ENCODE results near the gene TMEM205. TPM values are rescaled to one million over a fixed set of nuclear protein-coding genes. Genes with fewer than 3 reads are reported as not detected.

The TMEM205 gene
- total RNA-seq = 34.8 and 36.1 TPM in 2 replicates
- long read RNA-seq, partial matches to known transcripts = 0 of 3 reads
- long read RNA-seq, other reads (novel, unspliced or antisense) = 0 of 3 reads

GRCh38 chr19:11346104-11346940 lies at the start of gene TMEM205, which contains the start of gene CCDC159:
TMEM205 (minus strand) TSS chr19:11346268; CDS start chr19:11345619, 649 bp downstream.
CCDC159 (plus strand) TSS chr19:11346519; CDS start chr19:11346607, 88 bp downstream.
- no peaks in the 10 kb centered on the region for H3K36me3 Mint-ChIP-seq (ENCODE audit: low read depth)
- peaks cover 24% of the 10 kb centered on the region for H3K4me1 Mint-ChIP-seq
- no peak for TF ChIP-seq CTCF (conservative IDR thresholded peaks at IDR 0.05)
- peak within 1 kb of the TSS; percentile 96 for H3K4me3 Mint-ChIP-seq
- peaks cover 3% of the 10 kb centered on the region for H3K9me3 Mint-ChIP-seq
- peak; percentile 94 for DNase-seq (ENCODE audit: low read depth, low spot score)
- peak within 1 kb of the TSS; percentile 95 for H3K27ac Mint-ChIP-seq (ENCODE audit: unreplicated experiment)
- H3K27me3 Mint-ChIP-seq (ENCODE audit: low read depth) = no peaks in the 10 kb centered on the region

DNA sequence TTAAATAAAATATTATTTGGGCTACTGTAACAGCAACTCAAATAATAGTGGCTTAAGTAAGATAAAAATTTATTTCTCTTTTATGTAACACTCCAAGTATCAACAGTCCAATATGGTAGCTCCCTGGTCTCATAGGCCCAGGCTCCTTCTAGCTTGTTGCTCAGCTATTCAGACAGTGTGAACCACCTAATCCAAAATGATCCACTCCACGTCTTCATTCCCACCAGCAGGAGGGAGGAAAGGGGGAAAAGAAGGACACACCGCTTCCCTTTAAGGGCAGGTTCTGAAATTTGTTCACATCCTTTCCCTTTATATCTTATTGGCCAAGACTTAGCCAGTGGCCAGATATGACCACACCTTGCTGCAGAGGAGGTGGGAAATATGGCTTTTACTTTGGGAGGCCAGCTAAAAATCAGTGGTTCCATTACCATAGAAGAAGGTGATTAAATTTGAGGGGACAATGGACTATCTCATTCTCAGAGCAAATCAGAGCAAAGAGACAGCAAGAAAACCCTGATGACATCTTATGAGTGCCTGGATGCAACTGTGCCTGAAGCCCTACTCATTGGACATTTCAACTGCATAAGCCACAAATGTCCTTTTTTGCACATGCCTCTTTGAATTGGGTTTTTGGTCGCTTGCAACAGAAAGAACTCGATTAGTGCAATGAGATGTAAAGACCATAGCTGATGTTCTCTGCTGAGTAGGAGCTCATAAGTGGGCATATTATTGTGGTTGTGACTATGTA lies 45.0 kb upstream of the TMEM205 start:
- H3K27me3 Mint-ChIP-seq (ENCODE audit: low read depth) = peaks cover 9% of the 10 kb centered on the region
- DNase-seq (ENCODE audit: low read depth, low spot score) = no peak
- H3K27ac Mint-ChIP-seq (ENCODE audit: unreplicated experiment) = no peak overlapping the region
- no peaks in the 10 kb centered on the region for H3K36me3 Mint-ChIP-seq (ENCODE audit: low read depth)
- peaks cover 2% of the 10 kb centered on the region for H3K9me3 Mint-ChIP-seq
- no peaks in the 10 kb centered on the region for H3K4me1 Mint-ChIP-seq
- no peak for TF ChIP-seq CTCF (conservative IDR thresholded peaks at IDR 0.05)
- H3K4me3 Mint-ChIP-seq = no peak overlapping the region

GRCh38 chr19:11390359-11390758 lies 44.3 kb upstream of the TMEM205 start:
- Mint-ChIP-seq H3K9me3 (peaks cover 2% of the 10 kb centered on the region), H3K4me3 (no peak overlapping the region), H3K27me3 (ENCODE audit: low read depth) (peaks cover 9% of the 10 kb centered on the region), H3K27ac (ENCODE audit: unreplicated experiment) (no peak overlapping the region), H3K36me3 (ENCODE audit: low read depth) (no peaks in the 10 kb centered on the region), H3K4me1 (no peaks in the 10 kb centered on the region)
- no peak for TF ChIP-seq CTCF (conservative IDR thresholded peaks at IDR 0.05)
- no peak for DNase-seq (ENCODE audit: low read depth, low spot score)

GRCh38 chr19:11387162-11388034 lies 41.3 kb upstream of the TMEM205 start:
- Mint-ChIP-seq H3K9me3 (peaks cover 2% of the 10 kb centered on the region), H3K36me3 (ENCODE audit: low read depth) (no peaks in the 10 kb centered on the region), H3K27ac (ENCODE audit: unreplicated experiment) (no peak overlapping the region), H3K27me3 (ENCODE audit: low read depth) (peaks cover 24% of the 10 kb centered on the region), H3K4me3 (no peak overlapping the region), H3K4me1 (peaks cover 10% of the 10 kb centered on the region)
- no peak for TF ChIP-seq CTCF (conservative IDR thresholded peaks at IDR 0.05)
- DNase-seq (ENCODE audit: low read depth, low spot score) = no peak

GRCh38 chr19:11384778-11385129 lies 38.7 kb upstream of the TMEM205 start:
- DNase-seq (ENCODE audit: low read depth, low spot score) = no peak
- no peaks in the 10 kb centered on the region for H3K9me3 Mint-ChIP-seq
- peaks cover 39% of the 10 kb centered on the region for H3K27me3 Mint-ChIP-seq (ENCODE audit: low read depth)
- H3K27ac Mint-ChIP-seq (ENCODE audit: unreplicated experiment) = no peak overlapping the region
- no peak for TF ChIP-seq CTCF (conservative IDR thresholded peaks at IDR 0.05)
- H3K4me3 Mint-ChIP-seq = peak overlapping the region; percentile 62
- no peaks in the 10 kb centered on the region for H3K36me3 Mint-ChIP-seq (ENCODE audit: low read depth)
- H3K4me1 Mint-ChIP-seq = peaks cover 28% of the 10 kb centered on the region

Data from neural crest cell (in vitro differentiated cells).